ENCODE results near the gene NHLRC4.

NHLRC4 gene

GRCh38 chr16:606656-607307 lies 40.0 kb downstream of the NHLRC4 start:
- no peak for DNase-seq (ENCODE audit: low read depth in 1 of 2, low spot score in 1 of 2)
- no peaks in the 10 kb centered on the region for H3K27me3 ChIP-seq (ENCODE audit: insufficient read depth, poor library complexity, severe bottlenecking)
- H3K4me3 ChIP-seq (replicated peaks; ENCODE audit: insufficient read depth, low read length) = no peak overlapping the region
- H3K27ac ChIP-seq (replicated peaks) = no peak overlapping the region
- TF ChIP-seq GABPA (IDR thresholded peaks at IDR 0.05; ENCODE audit: low read depth) (no peak), POLR2AphosphoS5 (IDR thresholded peaks at IDR 0.05; ENCODE audit: low read depth) (no peak), SPI1 (IDR thresholded peaks at IDR 0.05; ENCODE audit: borderline replicate concordance, low read depth) (no peak), REST (IDR thresholded peaks at IDR 0.05; ENCODE audit: insufficient replicate concordance, low read depth) (no peak)
- TF ChIP-seq, protein P1, sequence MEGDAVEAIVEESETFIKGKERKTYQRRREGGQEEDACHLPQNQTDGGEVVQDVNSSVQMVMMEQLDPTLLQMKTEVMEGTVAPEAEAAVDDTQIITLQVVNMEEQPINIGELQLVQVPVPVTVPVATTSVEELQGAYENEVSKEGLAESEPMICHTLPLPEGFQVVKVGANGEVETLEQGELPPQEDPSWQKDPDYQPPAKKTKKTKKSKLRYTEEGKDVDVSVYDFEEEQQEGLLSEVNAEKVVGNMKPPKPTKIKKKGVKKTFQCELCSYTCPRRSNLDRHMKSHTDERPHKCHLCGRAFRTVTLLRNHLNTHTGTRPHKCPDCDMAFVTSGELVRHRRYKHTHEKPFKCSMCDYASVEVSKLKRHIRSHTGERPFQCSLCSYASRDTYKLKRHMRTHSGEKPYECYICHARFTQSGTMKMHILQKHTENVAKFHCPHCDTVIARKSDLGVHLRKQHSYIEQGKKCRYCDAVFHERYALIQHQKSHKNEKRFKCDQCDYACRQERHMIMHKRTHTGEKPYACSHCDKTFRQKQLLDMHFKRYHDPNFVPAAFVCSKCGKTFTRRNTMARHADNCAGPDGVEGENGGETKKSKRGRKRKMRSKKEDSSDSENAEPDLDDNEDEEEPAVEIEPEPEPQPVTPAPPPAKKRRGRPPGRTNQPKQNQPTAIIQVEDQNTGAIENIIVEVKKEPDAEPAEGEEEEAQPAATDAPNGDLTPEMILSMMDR (IDR thresholded peaks at IDR 0.05; ENCODE audit: insufficient read depth, low read length) = no peak

- Histone ChIP-seq H3K4me3 (replicated peaks; ENCODE audit: insufficient read depth, low read length) (no peak overlapping the region), H3K27ac (replicated peaks) (no peak overlapping the region), H3K27me3 (ENCODE audit: insufficient read depth, poor library complexity, severe bottlenecking) (no peaks in the 10 kb centered on the region)
- DNase-seq (ENCODE audit: low read depth in 1 of 2, low spot score in 1 of 2) = no peak
- TF ChIP-seq, protein P1 (IDR thresholded peaks at IDR 0.05; ENCODE audit: insufficient read depth, low read length) = no peak
- TF ChIP-seq GABPA (IDR thresholded peaks at IDR 0.05; ENCODE audit: low read depth) (no peak), POLR2AphosphoS5 (IDR thresholded peaks at IDR 0.05; ENCODE audit: low read depth) (no peak), SPI1 (IDR thresholded peaks at IDR 0.05; ENCODE audit: borderline replicate concordance, low read depth) (no peak), REST (IDR thresholded peaks at IDR 0.05; ENCODE audit: insufficient replicate concordance, low read depth) (no peak)
These were observed 41.2 kb downstream of the NHLRC4 start for GRCh38 chr16:608019-608418.

DNA sequence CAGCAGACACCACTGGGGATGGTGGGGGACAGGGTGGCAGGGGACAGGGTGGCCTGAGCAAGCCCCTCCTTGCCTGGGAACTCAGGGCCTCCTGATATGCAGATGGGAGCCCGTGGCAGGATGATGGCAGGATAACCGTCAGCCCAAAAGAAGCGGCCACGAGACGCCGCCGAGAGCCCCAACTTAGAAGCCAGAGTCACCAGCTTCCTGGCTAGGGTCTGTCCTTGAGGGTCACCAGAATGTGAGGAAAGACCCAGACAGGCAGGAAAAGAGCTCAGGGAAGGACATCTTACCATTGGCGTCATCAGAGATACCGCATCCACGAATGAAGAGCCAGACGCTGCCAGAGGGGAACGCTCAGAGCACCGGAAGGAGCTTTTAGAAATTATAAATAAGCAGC lies 42.5 kb downstream of the NHLRC4 start:
- no peak for DNase-seq (ENCODE audit: low read depth in 1 of 2, low spot score in 1 of 2)
- Histone ChIP-seq H3K27me3 (ENCODE audit: insufficient read depth, poor library complexity, severe bottlenecking) (no peaks in the 10 kb centered on the region), H3K27ac (replicated peaks) (no peak overlapping the region), H3K4me3 (replicated peaks; ENCODE audit: insufficient read depth, low read length) (no peak overlapping the region)
- TF ChIP-seq SPI1 (IDR thresholded peaks at IDR 0.05; ENCODE audit: borderline replicate concordance, low read depth) (no peak), GABPA (IDR thresholded peaks at IDR 0.05; ENCODE audit: low read depth) (no peak), POLR2AphosphoS5 (IDR thresholded peaks at IDR 0.05; ENCODE audit: low read depth) (no peak), REST (IDR thresholded peaks at IDR 0.05; ENCODE audit: insufficient replicate concordance, low read depth) (no peak)
- TF ChIP-seq, protein P1 (IDR thresholded peaks at IDR 0.05; ENCODE audit: insufficient read depth, low read length) = no peak
